ENCODE measurements around the gene LGR4. TPM values are rescaled to one million over a fixed set of nuclear protein-coding genes. Genes with fewer than 3 reads are reported as not detected.

The LGR4 gene
- total RNA-seq, 4 donors from 2014 or later, result 28.7 to 165 (median 120) TPM

GRCh38 chr11:27514558-27514957 is 42.0 kb upstream of the LGR4 start:
- H3K27ac ChIP-seq, result no peak overlapping the region
- intact Hi-C loops (cut with DNase I; ENCODE audit: low total_unique reads), result no loop called here
- in situ Hi-C loops (cut with MboI; ENCODE audit: low pct_ligation_motif_present in 1 of 4, low pct_unique_long_range_greater_than_20kb in 1 of 4, low sequenced_read_pairs in 3 of 4), result no loop called here
- WGBS, 2 donors (ENCODE audit: low coverage in 1 of 2), result 79 to 96% methylated on average over 3 to 4 of the region's 4 CpGs
- TF ChIP-seq POLR2A (IDR thresholded peaks at IDR 0.05), result no peak
- no peak for TF ChIP-seq POLR2AphosphoS5 (IDR thresholded peaks at IDR 0.05)
- no peak for TF ChIP-seq EP300 (IDR thresholded peaks at IDR 0.05; ENCODE audit: low read depth)
- no peak for TF ChIP-seq CTCF (IDR thresholded peaks at IDR 0.05)
- no peaks in the 10 kb centered on the region for H3K4me1 ChIP-seq
- no peaks in the 10 kb centered on the region for H3K9me3 ChIP-seq
- no peaks in the 10 kb centered on the region for H3K27me3 ChIP-seq
- H3K4me3 ChIP-seq, result no peak overlapping the region
- H3K36me3 ChIP-seq, result no peaks in the 10 kb centered on the region
- no peak for DNase-seq

- Histone ChIP-seq H3K9me3 (no peaks in the 10 kb centered on the region), H3K36me3 (no peaks in the 10 kb centered on the region), H3K27ac (no peak overlapping the region), H3K4me1 (no peaks in the 10 kb centered on the region), H3K27me3 (no peaks in the 10 kb centered on the region), H3K4me3 (no peak overlapping the region)
- 98% methylated on average over 4 of the region's 4 CpGs; no CpG with 5 or more reads in 1 of the 2 donors for WGBS, 2 donors (ENCODE audit: low coverage in 1 of 2)
- no peak for TF ChIP-seq POLR2A (IDR thresholded peaks at IDR 0.05)
- no peak for TF ChIP-seq EP300 (IDR thresholded peaks at IDR 0.05; ENCODE audit: low read depth)
- no peak for TF ChIP-seq CTCF (IDR thresholded peaks at IDR 0.05)
- in situ Hi-C loops (cut with MboI; ENCODE audit: low pct_ligation_motif_present in 1 of 4, low pct_unique_long_range_greater_than_20kb in 1 of 4, low sequenced_read_pairs in 3 of 4), result no loop called here
- DNase-seq, result no peak
- intact Hi-C loops (cut with DNase I; ENCODE audit: low total_unique reads), result no loop called here
These were observed 41.5 kb upstream of the LGR4 start for GRCh38 chr11:27514076-27514475.

- TF ChIP-seq POLR2A (IDR thresholded peaks at IDR 0.05) (no peak), POLR2AphosphoS5 (IDR thresholded peaks at IDR 0.05) (no peak), EP300 (IDR thresholded peaks at IDR 0.05; ENCODE audit: low read depth) (no peak), CTCF (IDR thresholded peaks at IDR 0.05) (no peak)
- no peaks in the 10 kb centered on the region for H3K4me1 ChIP-seq
- no peaks in the 10 kb centered on the region for H3K27me3 ChIP-seq
- H3K4me3 ChIP-seq, result no peak overlapping the region
- WGBS, 2 donors (ENCODE audit: low coverage in 1 of 2), result 90 to 100% methylated on average over 2 of the region's 2 CpGs
- no peaks in the 10 kb centered on the region for H3K36me3 ChIP-seq
- no peak overlapping the region for H3K27ac ChIP-seq
- no peaks in the 10 kb centered on the region for H3K9me3 ChIP-seq
- intact Hi-C loops (cut with DNase I; ENCODE audit: low total_unique reads) (no loop called here), in situ Hi-C loops (cut with MboI; ENCODE audit: low pct_ligation_motif_present in 1 of 4, low pct_unique_long_range_greater_than_20kb in 1 of 4, low sequenced_read_pairs in 3 of 4) (no loop called here)
- no peak for DNase-seq
These were observed 40.8 kb upstream of the LGR4 start for GRCh38 chr11:27513389-27513788.

- no peak for TF ChIP-seq POLR2A (IDR thresholded peaks at IDR 0.05)
- no peak for TF ChIP-seq EP300 (IDR thresholded peaks at IDR 0.05; ENCODE audit: low read depth)
- no peak for TF ChIP-seq POLR2AphosphoS5 (IDR thresholded peaks at IDR 0.05)
- DNase-seq, result no peak
- no peaks in the 10 kb centered on the region for H3K9me3 ChIP-seq
- H3K4me1 ChIP-seq, result peaks cover 3 to 8% (median 4%) of the 10 kb centered on the region in 4 donors
- in situ Hi-C loops (cut with MboI; ENCODE audit: low pct_ligation_motif_present in 1 of 4, low pct_unique_long_range_greater_than_20kb in 1 of 4, low sequenced_read_pairs in 3 of 4), result no loop called here
- no peaks in the 10 kb centered on the region for H3K36me3 ChIP-seq
- H3K4me3 ChIP-seq, result no peak overlapping the region
- intact Hi-C loops (cut with DNase I; ENCODE audit: low total_unique reads), result no loop called here
- 89 to 93% methylated on average over 2 to 3 of the region's 3 CpGs for WGBS, 2 donors (ENCODE audit: low coverage in 1 of 2)
- H3K27me3 ChIP-seq, result no peaks in the 10 kb centered on the region
- no peak overlapping the region for H3K27ac ChIP-seq
These were observed 39.6 kb upstream of the LGR4 start for GRCh38 chr11:27512238-27512637.

GRCh38 chr11:27509908-27510307 is 37.3 kb upstream of the LGR4 start:
- no peak overlapping the region for H3K4me3 ChIP-seq
- WGBS, 2 donors (ENCODE audit: low coverage in 1 of 2), result 95 to 96% methylated on average over 3 to 4 of the region's 4 CpGs
- H3K27ac ChIP-seq, result no peak overlapping the region
- intact Hi-C loops (cut with DNase I; ENCODE audit: low total_unique reads) (no loop called here), in situ Hi-C loops (cut with MboI; ENCODE audit: low pct_ligation_motif_present in 1 of 4, low pct_unique_long_range_greater_than_20kb in 1 of 4, low sequenced_read_pairs in 3 of 4) (no loop called here)
- peaks cover 8 to 21% (median 15%) of the 10 kb centered on the region in 4 donors for H3K4me1 ChIP-seq
- H3K36me3 ChIP-seq, result no peaks in the 10 kb centered on the region
- no peaks in the 10 kb centered on the region for H3K9me3 ChIP-seq
- no peaks in the 10 kb centered on the region for H3K27me3 ChIP-seq
- no peak for TF ChIP-seq CTCF (IDR thresholded peaks at IDR 0.05)
- TF ChIP-seq POLR2AphosphoS5 (IDR thresholded peaks at IDR 0.05), result no peak
- no peak for TF ChIP-seq POLR2A (IDR thresholded peaks at IDR 0.05)
- no peak for TF ChIP-seq EP300 (IDR thresholded peaks at IDR 0.05; ENCODE audit: low read depth)
- DNase-seq, result no peak
